ENCODE results near the gene GNAL.

GNAL gene

GRCh38 chr18:11762429-11762828 is 73.4 kb downstream of the GNAL start:
- DNase-seq (no peak), ATAC-seq (no peak)

- ATAC-seq, result no peak
Measured at GRCh38 chr18:11767329-11767728, 78.3 kb downstream of the GNAL start.

GRCh38 chr18:11767935-11768334 is 78.9 kb downstream of the GNAL start:
- no peak for DNase-seq

More at GRCh38 chr18:11767329-11767728, 78.3 kb downstream of the GNAL start:
- DNase-seq, result no peak

GRCh38 chr18:11775436-11776174 is 86.5 kb downstream of the GNAL start:
- no peak for DNase-seq
- ATAC-seq, result no peak

More at GRCh38 chr18:11767935-11768334, 78.9 kb downstream of the GNAL start:
- ATAC-seq, result peak; percentile 92

- ATAC-seq (no peak), DNase-seq (no peak)
Measured at GRCh38 chr18:11780042-11780441, 91.0 kb downstream of the GNAL start.

- DNase-seq (no peak), ATAC-seq (no peak)
Measured at GRCh38 chr18:11783716-11784331, 94.8 kb downstream of the GNAL start.

- no peak for ATAC-seq
- DNase-seq, result no peak
Measured at GRCh38 chr18:11784674-11785304, 95.7 kb downstream of the GNAL start.

- ATAC-seq (no peak), DNase-seq (no peak)
Measured at GRCh38 chr18:11785444-11786055, 96.5 kb downstream of the GNAL start.

- no peak for ATAC-seq
- no peak for DNase-seq
Measured at GRCh38 chr18:11789716-11790510, 100.8 kb downstream of the GNAL start.

- DNase-seq (no peak), ATAC-seq (no peak)
Measured at GRCh38 chr18:11791131-11791530, 102.1 kb downstream of the GNAL start.

- DNase-seq, result no peak
- ATAC-seq, result no peak
Measured at GRCh38 chr18:11792632-11793031, 103.6 kb downstream of the GNAL start.

- DNase-seq (no peak), ATAC-seq (no peak)
Measured at GRCh38 chr18:11794195-11794594, 105.1 kb downstream of the GNAL start.

GRCh38 chr18:11795916-11796315 is 106.9 kb downstream of the GNAL start:
- no peak for ATAC-seq
- no peak for DNase-seq

- DNase-seq (no peak), ATAC-seq (no peak)
Measured at GRCh38 chr18:11798271-11798670, 109.2 kb downstream of the GNAL start.

GRCh38 chr18:11799066-11799465 is 110.0 kb downstream of the GNAL start:
- no peak for ATAC-seq
- DNase-seq, result no peak

GRCh38 chr18:11800566-11801334 is 111.7 kb downstream of the GNAL start:
- DNase-seq, result no peak
- no peak for ATAC-seq

- DNase-seq (no peak), ATAC-seq (no peak)
Measured at GRCh38 chr18:11801573-11801972, 112.5 kb downstream of the GNAL start.

- DNase-seq (no peak), ATAC-seq (no peak)
Measured at GRCh38 chr18:11802158-11802557, 113.1 kb downstream of the GNAL start.

GRCh38 chr18:11802586-11802985 is 113.5 kb downstream of the GNAL start:
- ATAC-seq (no peak), DNase-seq (no peak)

GRCh38 chr18:11807233-11807632 is 118.2 kb downstream of the GNAL start:
- no peak for ATAC-seq
- no peak for DNase-seq

All from stimulated activated naive CD8-positive, alpha-beta T cell treated with anti-CD3 and anti-CD28 coated beads, Interleukin-15, Interleukin-2, amounts not matched to agents 100 U/mL and 50 U/mL, for 24 hours (primary cell).